NCI-H2029 (cell line): Measurements from ENCODE around the gene CNOT1.
"Not testable (repeated sequence)": the region's sequence is repeated elsewhere in the genome, so short reads cannot be mapped to it uniquely, and the experiment has no call there.

ENCODE experiments used
- DNase-seq: peaks from one replicate; lab custom pipeline; 2025; lab: John Stamatoyannopoulos, UW

The CNOT1 gene

DNA sequence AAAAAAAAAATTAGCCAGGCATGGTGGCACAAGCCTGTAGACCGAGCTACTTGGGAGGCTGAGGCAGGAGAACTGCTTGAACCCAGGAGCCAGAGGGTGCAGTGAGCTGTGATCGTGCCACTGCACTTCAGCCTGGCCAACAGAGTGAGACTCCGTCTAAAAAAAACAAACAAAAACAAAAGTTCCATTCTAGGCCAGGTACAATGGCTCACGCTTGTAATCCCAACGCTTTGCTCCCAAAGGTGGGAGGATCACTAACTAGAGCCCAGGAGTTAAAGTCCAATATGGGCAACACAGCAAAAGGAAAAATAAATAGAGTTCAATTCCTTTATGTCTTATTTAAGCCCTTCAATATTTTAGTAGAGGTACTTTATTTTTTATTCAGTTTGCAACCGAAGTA is 47.5 kb downstream of the CNOT1 start:
- no peak for DNase-seq

DNA sequence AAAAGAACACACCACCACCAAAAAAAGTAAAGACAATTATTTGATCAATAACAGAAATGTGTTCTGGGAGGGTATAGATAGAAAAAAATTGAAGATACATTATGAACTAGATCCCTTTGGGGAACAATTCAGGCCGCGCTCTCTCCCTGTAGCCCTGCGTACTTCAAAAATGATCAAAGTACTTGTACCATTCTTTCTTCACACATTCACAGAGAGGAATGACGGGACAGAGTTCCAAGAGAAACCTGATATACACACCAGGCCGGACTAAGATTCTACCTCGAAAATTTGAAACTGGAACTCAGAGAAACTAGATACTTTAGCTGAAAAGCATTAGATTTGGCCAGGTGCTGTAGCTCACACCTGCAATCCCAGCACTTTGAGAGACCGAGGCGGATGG is 50.0 kb downstream of the CNOT1 start:
- no peak for DNase-seq

DNA sequence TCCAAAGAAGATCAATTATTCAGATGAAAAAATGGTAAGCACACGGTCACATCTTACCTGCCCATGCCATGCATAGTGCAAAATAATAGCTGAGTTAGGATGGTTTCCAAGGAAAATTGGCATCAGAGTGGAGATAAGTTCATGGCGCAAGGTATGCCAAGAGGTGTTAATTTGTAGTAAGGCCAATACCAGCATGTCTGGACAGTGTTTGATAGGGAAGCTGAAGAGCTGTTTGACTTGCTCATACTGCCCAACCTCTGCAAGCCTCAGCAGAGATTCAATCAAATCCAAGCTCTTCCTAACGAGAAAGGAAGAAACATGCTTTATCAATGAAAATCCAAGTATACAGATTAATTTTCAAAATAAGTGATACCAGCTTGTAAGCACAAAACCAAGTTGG is 51.0 kb downstream of the CNOT1 start:
- no peak for DNase-seq

DNA sequence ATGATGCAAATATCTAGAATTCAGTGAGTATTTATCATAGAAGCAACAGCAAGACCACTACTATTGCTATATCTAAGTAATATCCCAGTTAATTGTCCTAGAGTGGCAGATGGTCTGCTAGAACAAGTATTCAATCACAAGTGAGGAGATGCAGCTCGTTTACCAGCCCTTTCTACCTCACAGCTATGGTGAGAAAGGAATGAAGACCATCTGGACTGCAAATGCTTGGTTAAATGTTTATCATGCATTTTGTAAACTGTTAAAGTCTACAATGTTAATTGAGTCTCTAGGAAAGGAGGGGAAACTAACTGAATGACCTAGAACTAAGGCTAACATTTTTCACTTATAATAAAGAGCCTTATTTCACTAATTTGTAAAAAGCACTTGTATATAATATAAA is 52.5 kb downstream of the CNOT1 start:
- DNase-seq, result no peak

DNA sequence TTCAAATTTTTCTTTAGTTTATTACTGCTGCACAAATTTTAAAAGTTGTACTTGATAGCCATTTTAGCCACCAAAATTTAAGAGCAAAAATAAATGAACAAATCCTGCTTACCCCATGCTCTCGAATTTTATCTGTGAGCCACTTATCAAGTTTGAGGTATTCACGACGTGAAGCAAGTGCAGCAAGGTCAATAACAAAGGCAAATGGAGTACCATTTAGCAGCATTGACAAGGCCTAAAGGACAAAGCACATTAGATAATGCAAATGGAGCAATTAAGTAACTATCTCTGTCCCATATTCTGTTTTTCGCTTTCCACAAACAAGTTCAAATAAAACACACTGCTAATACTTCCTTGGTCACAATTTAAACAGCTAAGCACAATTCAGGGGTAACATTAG is 54.7 kb downstream of the CNOT1 start:
- DNase-seq, result no peak

DNA sequence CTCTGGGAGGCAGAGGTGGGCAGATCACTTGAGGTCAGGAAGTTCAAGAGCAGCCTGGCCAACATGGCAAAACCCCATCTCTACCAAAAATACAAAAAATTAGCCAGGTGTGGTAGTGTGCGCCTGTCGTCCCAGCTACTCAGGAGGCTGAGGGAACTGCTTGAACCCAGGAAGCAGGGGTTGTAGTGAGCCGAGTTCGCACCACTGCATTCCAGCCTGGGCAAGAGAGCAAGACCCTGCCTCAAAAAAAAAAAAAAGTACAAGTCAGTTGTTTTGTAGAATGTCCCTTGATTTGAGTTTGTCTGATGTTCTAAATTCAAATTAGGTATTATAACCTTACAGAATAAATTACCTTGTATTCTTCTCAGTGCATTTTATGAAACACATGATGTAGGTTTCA is 63.9 kb downstream of the CNOT1 start:
- not testable (repeated sequence) for DNase-seq

DNA sequence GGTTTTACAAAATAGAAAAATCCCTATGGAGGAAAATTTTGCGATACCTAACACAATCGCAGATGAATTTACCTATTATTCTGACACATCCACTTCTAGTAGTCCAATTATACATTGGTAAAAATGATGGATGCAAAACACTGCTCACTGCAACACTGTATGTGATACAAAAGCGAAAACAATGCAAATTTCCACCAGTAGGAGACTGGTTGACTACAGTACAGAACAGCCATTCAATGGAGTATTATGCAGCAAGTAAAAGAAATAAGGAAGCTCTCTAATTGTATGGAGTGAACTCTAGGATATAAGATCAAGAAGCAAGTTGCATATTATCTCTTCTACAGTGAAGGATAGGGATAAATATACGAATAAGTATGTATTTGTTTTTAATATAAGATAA is 65.9 kb downstream of the CNOT1 start:
- no peak for DNase-seq

DNA sequence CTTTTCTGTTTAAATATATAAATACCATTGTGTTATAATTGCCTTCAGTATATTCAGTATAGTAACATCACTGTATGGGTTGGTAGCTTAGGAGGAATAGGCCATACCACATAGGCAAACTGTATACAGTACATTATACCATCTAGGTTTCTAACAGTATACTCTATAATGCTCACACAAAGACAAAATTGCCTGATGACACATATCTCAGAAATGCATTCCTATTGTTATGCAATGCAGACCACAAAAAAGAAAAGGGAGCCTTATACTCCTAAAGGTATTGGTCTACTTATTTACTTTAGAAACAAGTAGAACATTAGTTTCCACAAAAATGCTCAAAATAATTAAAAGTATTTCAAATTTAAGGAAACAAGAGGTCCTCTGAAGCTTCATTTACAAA is 66.4 kb downstream of the CNOT1 start:
- DNase-seq, result no peak

DNA sequence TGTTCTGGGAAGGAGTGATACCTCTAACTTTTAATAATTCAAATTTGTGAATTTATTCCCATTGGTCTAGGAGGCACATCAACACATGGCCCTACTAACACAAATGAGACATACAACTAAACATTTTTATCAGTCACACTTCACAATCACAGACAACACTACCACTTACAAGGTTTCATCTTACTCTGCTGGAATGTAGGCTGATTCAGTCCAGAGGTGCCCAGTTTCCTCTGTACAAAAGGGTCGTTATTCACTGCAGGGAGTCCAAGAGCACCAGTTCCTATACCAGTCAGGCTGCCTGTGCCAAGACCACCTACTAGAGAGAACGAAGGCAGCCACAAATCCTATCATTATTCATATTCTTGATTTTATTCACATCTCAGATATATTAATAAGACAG is 72.9 kb downstream of the CNOT1 start:
- DNase-seq, result no peak

DNA sequence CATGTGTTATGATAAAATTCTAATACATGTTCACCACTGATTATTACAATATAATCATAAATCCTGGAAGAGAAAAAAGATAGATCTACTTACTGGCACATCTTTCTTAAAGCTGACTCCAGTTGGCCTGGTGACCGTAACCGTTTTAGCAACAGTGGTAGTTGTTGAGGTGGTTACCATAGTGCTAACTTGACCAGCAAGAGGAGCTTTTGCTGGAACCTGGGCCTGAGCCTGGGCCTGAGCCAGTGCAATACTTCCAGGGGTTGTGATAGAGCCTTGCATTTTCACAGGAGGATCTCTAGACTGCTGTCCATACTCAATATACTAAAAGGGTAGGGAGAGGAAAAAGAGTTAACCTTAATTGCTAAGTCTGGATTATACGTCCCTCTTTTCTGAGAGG is 78.1 kb downstream of the CNOT1 start:
- DNase-seq, result no peak

DNA sequence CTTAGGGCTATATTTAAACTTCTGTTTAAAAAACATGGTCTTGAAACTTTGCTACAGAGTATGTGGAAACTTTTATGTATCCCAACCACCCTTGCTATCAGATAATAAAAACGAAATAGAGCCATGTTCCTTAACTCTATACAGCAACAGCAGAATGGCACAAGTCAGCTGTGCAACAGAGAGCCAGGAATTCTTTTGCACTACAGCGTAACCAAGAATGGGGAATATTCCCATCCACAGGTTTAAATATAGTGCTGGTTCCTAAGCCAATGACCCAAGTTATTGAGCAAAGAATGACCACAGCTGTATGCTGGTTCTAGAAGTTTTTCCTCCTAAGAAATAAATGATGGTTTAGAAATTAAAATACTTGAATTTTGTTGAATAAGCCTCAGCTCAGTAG is 81.2 kb downstream of the CNOT1 start:
- DNase-seq, result no peak

DNA sequence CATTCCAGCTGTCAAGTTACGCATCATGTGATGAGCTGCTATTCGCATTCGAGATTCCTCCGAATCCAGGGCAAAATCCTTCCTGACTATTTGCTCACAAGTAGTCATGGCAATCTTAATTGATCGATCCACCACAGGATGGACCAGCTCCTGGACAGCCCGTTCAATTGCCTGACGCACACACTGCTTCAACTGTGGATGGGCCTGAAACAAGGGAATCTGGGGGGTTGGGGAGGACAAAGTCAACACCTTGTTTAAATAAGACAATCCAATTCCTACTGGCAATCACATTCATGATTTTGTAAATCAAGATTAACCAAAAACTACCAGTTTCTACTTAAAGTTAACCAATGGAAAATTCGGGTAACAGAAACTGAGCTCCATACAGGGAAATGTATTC is 85.9 kb downstream of the CNOT1 start:
- no peak for DNase-seq

DNA sequence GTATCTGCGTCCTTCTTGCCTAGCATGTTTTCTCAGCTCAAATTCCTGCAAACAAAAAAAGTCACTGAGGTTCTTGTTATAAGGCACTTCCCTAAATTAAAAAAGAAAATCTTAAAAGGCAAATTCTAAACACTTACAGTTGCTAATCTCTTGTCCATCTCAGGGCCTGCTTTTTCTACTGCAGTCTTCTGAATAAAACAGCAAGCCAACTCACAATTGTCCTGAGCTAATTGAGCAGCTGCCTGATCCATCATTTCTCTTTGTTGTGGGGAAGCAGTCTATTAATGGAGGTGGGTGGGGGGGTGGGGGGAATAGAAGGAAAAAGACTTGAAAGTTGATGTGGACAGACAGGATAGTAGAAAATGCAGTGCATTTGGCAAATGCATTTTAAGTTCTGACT is 87.3 kb downstream of the CNOT1 start:
- no peak for DNase-seq

DNA sequence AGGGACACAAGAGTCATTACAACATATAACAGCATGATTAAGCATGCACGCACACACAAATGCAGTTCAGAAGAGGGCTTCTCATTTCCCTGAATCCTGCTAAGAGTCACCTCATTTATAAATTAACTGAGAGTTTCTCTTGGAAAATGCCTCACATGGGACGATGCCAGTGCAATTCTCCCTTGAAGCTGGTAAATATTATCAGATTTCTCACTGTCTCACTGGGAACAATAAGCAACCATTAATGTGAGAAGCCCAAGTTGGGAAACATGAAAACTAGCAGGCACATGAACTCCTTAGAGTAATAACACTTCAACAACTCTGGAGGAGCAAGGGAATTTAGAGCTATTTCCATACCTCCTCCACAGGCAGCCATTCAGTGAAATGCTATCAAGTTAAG is 87.9 kb downstream of the CNOT1 start:
- DNase-seq, result no peak

DNA sequence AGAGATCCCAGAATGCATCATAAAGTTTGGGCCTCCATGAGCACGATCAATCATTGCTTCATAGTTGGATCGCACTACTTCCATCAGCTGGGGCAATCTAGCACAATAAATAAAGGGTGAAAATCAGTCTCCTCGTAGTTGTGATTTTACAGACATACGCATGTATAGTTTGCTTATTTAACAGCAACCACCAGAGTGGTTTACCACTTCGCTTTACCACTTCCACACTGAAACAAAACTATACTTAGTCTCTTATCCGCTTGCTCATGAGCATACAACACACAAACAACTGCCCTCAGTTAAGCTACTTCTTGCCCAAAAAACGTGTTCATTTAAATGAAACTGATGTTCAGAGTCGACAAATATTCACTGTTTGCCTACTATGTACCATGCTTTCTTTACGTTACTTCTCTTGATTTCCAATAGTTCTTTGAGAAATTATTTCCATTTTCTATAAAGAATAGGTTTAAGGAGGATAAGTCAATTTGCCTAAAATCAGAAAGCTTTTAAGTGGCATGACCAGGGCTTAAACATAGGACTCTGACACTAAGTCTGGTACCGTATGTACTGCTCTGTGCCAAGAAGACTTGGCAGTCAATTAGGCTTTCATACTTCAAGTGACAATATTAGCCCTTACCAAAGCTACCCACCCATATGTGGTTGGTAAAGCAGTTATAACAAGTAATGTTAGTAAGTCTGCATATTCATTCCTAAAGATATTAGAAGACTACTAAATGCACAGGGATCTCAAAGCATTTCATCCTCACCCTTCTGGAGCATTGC is 92.3 kb downstream of the CNOT1 start:
- DNase-seq, result no peak

DNA sequence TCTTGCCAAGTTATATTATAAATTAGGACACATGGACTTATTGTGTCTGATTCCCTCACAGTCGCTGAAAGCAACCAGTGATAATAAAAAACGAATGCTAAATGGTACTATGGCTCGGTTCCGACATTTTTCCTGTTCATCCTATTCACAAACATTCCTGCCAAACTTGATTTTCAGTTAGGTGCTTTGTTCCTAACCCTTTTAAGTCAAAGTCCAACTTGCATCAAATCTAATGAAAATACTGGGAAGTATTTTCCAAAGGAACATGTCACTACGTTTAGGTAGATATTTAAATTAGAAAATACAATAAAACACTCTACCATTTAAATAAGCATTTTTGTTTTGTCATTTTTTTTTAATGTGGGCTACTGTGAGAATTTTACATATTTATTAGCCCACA is 93.3 kb downstream of the CNOT1 start:
- DNase-seq, result no peak

DNA sequence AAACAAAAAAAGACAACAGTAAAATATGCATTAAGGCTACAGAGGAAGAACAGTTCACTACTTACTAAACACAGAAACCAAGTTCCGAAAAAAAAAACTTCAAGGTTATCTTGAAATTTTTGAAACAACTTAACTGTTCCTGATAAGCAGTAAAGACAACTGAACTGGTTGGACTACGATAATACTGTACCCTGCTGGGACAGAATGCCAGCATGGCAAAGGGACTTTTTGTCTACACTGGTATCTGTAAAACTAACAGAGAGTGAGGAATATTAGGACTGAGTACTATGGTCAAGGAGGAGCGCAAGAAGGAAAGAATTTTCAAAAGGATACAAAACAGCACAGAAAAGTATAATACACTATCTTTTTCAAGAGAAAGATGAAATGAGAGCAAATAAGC is 94.5 kb downstream of the CNOT1 start:
- DNase-seq, result no peak

DNA sequence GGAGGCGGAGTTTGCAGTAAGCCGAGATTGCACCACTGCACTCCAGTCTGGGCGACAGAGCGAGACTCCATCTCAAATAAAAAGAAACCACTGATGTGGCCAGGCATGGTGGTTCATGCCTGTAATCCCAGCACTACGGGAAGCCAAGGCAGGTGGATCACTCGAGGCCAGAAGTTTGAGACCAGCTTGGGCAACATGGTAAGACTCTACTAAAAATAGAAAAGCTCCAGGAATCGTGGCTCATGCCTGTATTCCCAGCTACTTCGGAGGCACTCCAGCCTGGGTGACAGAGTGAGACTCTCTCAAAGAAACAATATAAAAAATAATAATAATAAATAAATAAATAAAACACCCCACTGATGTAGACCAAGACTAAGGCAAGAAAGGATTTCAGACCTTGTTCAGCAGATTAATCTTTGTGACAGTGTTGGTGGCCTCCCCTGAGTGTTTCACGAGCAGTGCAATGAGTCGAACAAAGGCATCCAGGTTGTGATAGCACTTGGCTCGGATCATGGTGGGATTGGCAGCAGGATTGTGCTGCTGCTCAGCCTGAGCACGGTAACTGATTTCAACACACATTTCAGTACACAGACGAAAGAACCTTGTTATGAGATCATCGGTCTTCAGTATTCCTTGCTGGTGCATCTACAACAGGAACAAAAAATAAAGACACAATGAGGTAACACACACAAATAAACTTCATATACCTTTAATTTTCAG is 95.7 kb downstream of the CNOT1 start:
- DNase-seq, result no peak

DNA sequence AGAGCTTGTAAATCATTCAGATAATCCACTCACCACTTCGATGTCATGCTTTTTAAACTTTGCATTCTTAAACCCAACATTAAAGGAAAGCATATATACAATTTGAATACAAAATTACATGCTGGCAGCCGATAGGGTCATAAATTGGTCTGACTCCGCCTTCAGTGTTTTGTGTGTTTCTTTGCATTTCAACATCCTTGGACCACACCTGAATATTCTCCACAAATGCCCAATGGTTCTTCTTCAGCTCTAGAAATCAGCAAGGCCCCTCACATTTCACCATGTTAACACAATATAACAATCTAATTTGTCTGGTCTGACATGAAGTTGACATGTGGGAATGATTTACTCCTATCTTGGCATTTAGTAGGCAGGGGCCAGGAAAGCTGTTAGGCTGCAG is 97.2 kb downstream of the CNOT1 start:
- DNase-seq, result no peak

DNA sequence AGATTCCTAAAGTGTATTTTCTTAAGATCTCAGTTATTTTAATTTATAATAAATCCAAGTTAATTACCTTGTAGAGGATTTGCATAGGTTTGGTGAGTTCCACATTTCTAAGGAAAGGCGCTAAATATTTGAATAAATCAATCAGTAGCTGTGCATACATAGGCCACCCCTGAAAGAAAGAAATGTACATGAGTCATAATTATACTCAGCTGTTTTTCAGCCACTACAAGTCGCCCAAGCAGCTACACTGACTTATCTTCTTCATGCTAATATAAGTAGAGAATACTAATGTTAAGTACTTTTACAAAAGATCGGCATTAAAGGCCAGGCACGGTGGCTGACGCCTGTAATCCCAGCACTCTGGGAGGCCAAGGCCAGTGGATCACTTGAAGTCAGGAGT is 99.4 kb downstream of the CNOT1 start:
- DNase-seq, result no peak

DNA sequence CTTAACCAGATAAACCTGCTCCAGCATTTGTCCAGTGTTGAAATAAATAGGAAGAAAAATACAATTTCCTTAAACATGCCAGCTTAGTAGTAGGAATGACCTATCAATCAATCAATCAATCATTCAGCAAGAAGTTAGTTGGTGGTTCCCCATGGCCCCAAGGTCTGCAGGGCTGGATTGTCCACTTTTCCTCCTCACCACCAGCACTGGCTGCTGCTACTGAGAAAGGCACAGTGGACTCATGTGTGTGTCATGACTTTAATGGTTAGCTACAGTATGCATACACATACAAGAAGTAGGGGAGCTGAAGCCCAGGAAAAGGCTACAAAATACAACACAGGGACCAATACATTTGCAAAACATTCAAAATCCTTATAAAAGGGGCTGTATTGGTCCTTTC is 109.9 kb downstream of the CNOT1 start:
- DNase-seq, result no peak

DNA sequence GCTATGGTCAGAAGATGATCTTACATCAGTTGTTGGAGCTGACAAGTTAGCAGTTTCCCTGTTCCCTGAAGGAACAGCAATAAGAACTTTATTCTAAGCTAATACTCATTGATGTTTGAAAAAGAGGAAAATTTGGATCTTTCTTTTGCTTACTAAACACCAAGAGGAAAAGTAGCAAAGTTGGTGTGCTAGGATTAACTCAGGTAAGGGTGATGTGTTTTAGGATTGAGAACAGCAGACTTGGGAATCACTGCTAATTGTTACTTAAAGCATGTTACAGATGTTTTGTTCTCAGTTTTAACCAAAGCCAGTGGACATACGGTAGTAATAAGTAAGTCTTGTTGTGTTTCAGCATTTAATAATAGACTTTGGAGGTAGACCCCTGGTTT is 110.7 kb downstream of the CNOT1 start:
- no peak for DNase-seq

DNA sequence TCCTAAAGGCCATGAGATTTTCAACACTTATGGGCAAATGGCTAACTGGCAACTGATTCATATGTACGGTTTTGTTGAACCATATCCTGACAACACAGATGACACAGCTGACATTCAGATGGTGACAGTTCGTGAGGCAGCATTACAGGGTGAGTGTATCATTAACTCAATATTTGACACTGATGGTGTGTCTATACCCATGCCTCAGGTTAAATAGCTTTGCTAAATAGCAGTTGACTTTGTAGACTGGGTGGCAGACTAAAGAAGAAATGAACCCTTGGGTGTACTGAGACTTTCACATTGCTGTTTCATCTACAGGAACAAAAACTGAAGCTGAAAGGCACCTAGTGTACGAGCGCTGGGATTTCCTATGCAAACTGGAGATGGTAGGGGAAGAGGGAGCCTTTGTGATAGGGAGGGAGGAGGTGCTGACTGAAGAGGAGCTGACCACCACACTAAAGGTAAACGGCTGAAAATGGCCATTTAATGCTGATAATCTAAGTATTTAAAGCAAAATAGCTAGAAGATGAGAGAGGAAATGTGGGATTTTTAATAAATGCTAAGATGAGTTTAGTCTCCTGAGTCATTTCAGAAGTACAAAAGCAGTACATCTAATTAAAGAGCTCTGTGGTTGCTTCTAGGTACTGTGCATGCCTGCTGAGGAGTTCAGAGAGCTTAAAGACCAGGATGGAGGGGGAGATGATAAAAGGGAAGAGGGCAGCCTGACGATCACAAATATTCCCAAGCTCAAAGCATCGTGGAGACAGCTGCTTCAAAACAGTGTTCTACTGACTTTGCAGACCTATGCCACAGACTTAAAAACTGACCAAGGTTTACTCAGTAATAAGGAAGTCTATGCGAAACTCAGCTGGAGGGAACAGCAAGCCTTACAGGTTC is 111.3 kb downstream of the CNOT1 start:
- no peak for DNase-seq
